Skeletal muscle satellite cell (primary cell): ENCODE results near the gene C5orf47. TPM values are rescaled to one million over a fixed set of nuclear protein-coding genes. Genes with fewer than 3 reads are reported as not detected.

Experiments
- H3K27me3 ChIP-seq: 2 replicates; pipeline ENCODE4 v1.7.0; 2013; ENCODE audit warnings: low read length; ENCODE audit not compliant: control insufficient read depth, insufficient read depth
- H3K36me3 ChIP-seq: 2 replicates; pipeline ENCODE4 v1.7.0; 2013; ENCODE audit warnings: mild to moderate bottlenecking, control low read depth, low read length; ENCODE audit not compliant: insufficient read depth
- H3K4me1 ChIP-seq: 2 replicates; pipeline ENCODE4 v1.7.0; 2013; ENCODE audit warnings: low read length; ENCODE audit not compliant: control insufficient read depth, insufficient read depth
- H3K4me2 ChIP-seq: 2 replicates; pipeline ENCODE4 v1.7.0; 2013; ENCODE audit warnings: mild to moderate bottlenecking, low read length
- H3K4me3 ChIP-seq: 2 replicates; pipeline ENCODE4 v1.7.0; 2013; ENCODE audit warnings: low read length
- H3K9ac ChIP-seq: 2 replicates; pipeline ENCODE4 v1.7.0; 2013; ENCODE audit warnings: mild to moderate bottlenecking, low read depth, low read length, moderate library complexity
- H3K9me3 ChIP-seq: replicated peaks from 2 replicates; pipeline ENCODE4 v1.7.0; 2013; ENCODE audit warnings: mild to moderate bottlenecking, control low read depth, low read length
- total RNA-seq: library from RNA; depleted of rRNA; stranded (reverse); fragments of >200 nt; gene quantifications from 2 replicates; pipeline ENCODE4 v1.2.3, GENCODE V29; 2012; rRNA removed

The C5orf47 gene
- total RNA-seq: not detected in 2 replicates

- H3K9me3 ChIP-seq: no peaks in the 10 kb centered on the region
Observed at GRCh38 chr5:173988554-173989431, at the start of gene C5orf47. Gene C5orf47 (plus strand): TSS chr5:173989170. CDS start chr5:173989264, 94 bp downstream.

GRCh38 chr5:173940269-173940668 is 48.7 kb upstream of the C5orf47 start:
- no peaks in the 10 kb centered on the region for H3K9me3 ChIP-seq

More at GRCh38 chr5:173988554-173989431, at the start of gene C5orf47:
- no peaks in the 10 kb centered on the region for H3K4me1 ChIP-seq
- H3K27me3 ChIP-seq: peaks cover 10% of the 10 kb centered on the region
- H3K4me3 ChIP-seq: no peak within 1 kb of the TSS
- no peak within 1 kb of the TSS for H3K4me2 ChIP-seq
- H3K36me3 ChIP-seq: no peaks in the 10 kb centered on the region
- no peak within 1 kb of the TSS for H3K9ac ChIP-seq

GRCh38 chr5:173941102-173941501 is 47.9 kb upstream of the C5orf47 start:
- no peak overlapping the region for H3K9ac ChIP-seq
- H3K4me3 ChIP-seq: no peak overlapping the region
- H3K4me2 ChIP-seq: no peak overlapping the region
- no peaks in the 10 kb centered on the region for H3K4me1 ChIP-seq
- H3K27me3 ChIP-seq: no peaks in the 10 kb centered on the region
- H3K9me3 ChIP-seq: no peaks in the 10 kb centered on the region
- H3K36me3 ChIP-seq: peaks cover 14% of the 10 kb centered on the region

More at GRCh38 chr5:173940269-173940668, 48.7 kb upstream of the C5orf47 start:
- no peaks in the 10 kb centered on the region for H3K27me3 ChIP-seq
- H3K4me2 ChIP-seq: no peak overlapping the region
- no peak overlapping the region for H3K4me3 ChIP-seq
- no peak overlapping the region for H3K9ac ChIP-seq
- H3K36me3 ChIP-seq: peaks cover 6% of the 10 kb centered on the region
- no peaks in the 10 kb centered on the region for H3K4me1 ChIP-seq

GRCh38 chr5:173941758-173942401 is 47.1 kb upstream of the C5orf47 start:
- Histone ChIP-seq H3K9me3 (no peaks in the 10 kb centered on the region), H3K27me3 (no peaks in the 10 kb centered on the region), H3K36me3 (peaks cover 22% of the 10 kb centered on the region), H3K4me1 (no peaks in the 10 kb centered on the region), H3K4me3 (no peak overlapping the region), H3K4me2 (no peak overlapping the region), H3K9ac (no peak overlapping the region)

GRCh38 chr5:173944511-173944910 is 44.5 kb upstream of the C5orf47 start:
- no peaks in the 10 kb centered on the region for H3K4me1 ChIP-seq
- H3K4me3 ChIP-seq: no peak overlapping the region
- H3K36me3 ChIP-seq: peaks cover 31% of the 10 kb centered on the region
- H3K27me3 ChIP-seq: no peaks in the 10 kb centered on the region
- H3K9ac ChIP-seq: no peak overlapping the region
- H3K9me3 ChIP-seq: no peaks in the 10 kb centered on the region
- H3K4me2 ChIP-seq: no peak overlapping the region

- Histone ChIP-seq H3K27me3 (no peaks in the 10 kb centered on the region), H3K9me3 (no peaks in the 10 kb centered on the region), H3K4me2 (no peak overlapping the region), H3K4me1 (no peaks in the 10 kb centered on the region), H3K36me3 (peaks cover 36% of the 10 kb centered on the region), H3K9ac (no peak overlapping the region), H3K4me3 (no peak overlapping the region)
Observed at GRCh38 chr5:173945160-173945559, 43.8 kb upstream of the C5orf47 start.

GRCh38 chr5:173946323-173946722 is 42.6 kb upstream of the C5orf47 start:
- Histone ChIP-seq H3K36me3 (peaks cover 43% of the 10 kb centered on the region), H3K4me2 (no peak overlapping the region), H3K4me3 (no peak overlapping the region)

GRCh38 chr5:173950829-173951228 is 38.1 kb upstream of the C5orf47 start:
- no peak overlapping the region for H3K4me3 ChIP-seq
- H3K9ac ChIP-seq: no peak overlapping the region
- H3K36me3 ChIP-seq: peaks cover 56% of the 10 kb centered on the region
- H3K4me2 ChIP-seq: no peak overlapping the region
- no peaks in the 10 kb centered on the region for H3K9me3 ChIP-seq
- peaks cover 6% of the 10 kb centered on the region for H3K4me1 ChIP-seq
- no peaks in the 10 kb centered on the region for H3K27me3 ChIP-seq

More at GRCh38 chr5:173946323-173946722, 42.6 kb upstream of the C5orf47 start:
- no peaks in the 10 kb centered on the region for H3K4me1 ChIP-seq
- no peaks in the 10 kb centered on the region for H3K27me3 ChIP-seq
- H3K9ac ChIP-seq: no peak overlapping the region
- H3K9me3 ChIP-seq: no peaks in the 10 kb centered on the region

GRCh38 chr5:173953528-173954090 is 35.4 kb upstream of the C5orf47 start:
- peaks cover 48% of the 10 kb centered on the region for H3K36me3 ChIP-seq
- H3K4me1 ChIP-seq: peaks cover 6% of the 10 kb centered on the region
- no peak overlapping the region for H3K9ac ChIP-seq
- H3K4me3 ChIP-seq: no peak overlapping the region
- H3K4me2 ChIP-seq: no peak overlapping the region
- H3K27me3 ChIP-seq: no peaks in the 10 kb centered on the region
- H3K9me3 ChIP-seq: no peaks in the 10 kb centered on the region

- no peak overlapping the region for H3K9ac ChIP-seq
- H3K4me2 ChIP-seq: no peak overlapping the region
- no peaks in the 10 kb centered on the region for H3K9me3 ChIP-seq
- peaks cover 46% of the 10 kb centered on the region for H3K36me3 ChIP-seq
- no peaks in the 10 kb centered on the region for H3K27me3 ChIP-seq
- H3K4me3 ChIP-seq: no peak overlapping the region
- H3K4me1 ChIP-seq: peaks cover 6% of the 10 kb centered on the region
Observed at GRCh38 chr5:173954671-173955521, 34.1 kb upstream of the C5orf47 start.

- Histone ChIP-seq H3K4me1 (peaks cover 11% of the 10 kb centered on the region), H3K9me3 (no peaks in the 10 kb centered on the region), H3K27me3 (no peaks in the 10 kb centered on the region), H3K4me3 (no peak overlapping the region), H3K9ac (no peak overlapping the region), H3K4me2 (no peak overlapping the region), H3K36me3 (peaks cover 10% of the 10 kb centered on the region)
Observed at GRCh38 chr5:173960986-173961385, 28.0 kb upstream of the C5orf47 start.
